Right lung (tissue), 5 donors: ENCODE measurements around the gene HES3. TPM values are rescaled to one million over a fixed set of nuclear protein-coding genes. Genes with fewer than 3 reads are reported as not detected.

Experiments used
- DNase-seq, 2 donors: peaks; one replicate each; pipeline ENCODE4 v3.0.0-alpha.2; 2013
- polyA plus RNA-seq, 5 donors: library from polyadenylated mRNA; unstranded; fragments of 120-200 nt; gene quantifications; one replicate each; pipeline versions ENCODE4 v1.2.1 to v1.2.3, GENCODE V29; 2013; ENCODE audit warnings: inconsistent platforms in 1 of 5, low replicate concordance in 1 of 5; ENCODE audit not compliant: insufficient read length in 5 of 5, insufficient read depth in 1 of 5

The HES3 gene
- polyA plus RNA-seq, 5 donors = not detected

DNA sequence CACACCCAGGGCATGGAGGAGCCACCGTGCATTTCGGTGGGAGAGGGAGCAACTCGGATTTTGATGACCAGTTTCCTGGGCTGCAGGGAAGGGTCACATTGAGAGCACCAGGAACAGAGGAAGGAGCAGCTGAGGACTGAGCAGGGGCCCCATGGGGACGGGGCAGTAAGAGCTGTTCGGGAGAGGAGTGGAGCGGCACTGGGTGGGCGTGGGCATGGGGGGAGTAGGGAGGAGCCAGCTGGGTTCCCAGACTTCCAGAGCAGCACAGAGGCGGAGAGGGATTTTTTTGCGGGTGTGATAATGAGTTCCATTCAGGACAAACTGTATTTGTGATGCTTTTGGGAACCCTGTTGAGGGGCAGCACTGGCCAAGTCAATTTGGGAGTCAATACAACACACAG, 34.3 kb downstream of the HES3 start:
- no peak for DNase-seq

DNA sequence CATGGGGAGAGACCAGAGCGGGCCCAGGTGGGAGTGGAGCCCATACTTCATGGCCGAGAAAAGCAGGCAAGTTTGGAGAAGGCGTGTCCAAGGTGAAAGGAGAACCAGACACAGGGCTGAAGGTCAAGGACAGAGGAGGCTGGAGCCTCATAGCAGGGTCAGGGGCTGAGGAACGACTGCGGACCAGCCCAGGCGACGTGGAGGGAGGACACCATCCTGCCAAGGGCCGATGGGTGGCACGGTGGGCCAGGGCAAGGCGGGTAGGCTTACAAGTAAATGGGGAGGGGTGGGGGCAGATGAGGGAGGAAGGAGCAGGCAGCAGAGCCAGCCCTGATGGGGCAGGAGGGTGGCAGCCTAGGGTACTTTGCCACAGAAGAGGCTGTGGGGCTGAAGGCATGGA, 35.1 kb downstream of the HES3 start:
- DNase-seq = no peak

DNA sequence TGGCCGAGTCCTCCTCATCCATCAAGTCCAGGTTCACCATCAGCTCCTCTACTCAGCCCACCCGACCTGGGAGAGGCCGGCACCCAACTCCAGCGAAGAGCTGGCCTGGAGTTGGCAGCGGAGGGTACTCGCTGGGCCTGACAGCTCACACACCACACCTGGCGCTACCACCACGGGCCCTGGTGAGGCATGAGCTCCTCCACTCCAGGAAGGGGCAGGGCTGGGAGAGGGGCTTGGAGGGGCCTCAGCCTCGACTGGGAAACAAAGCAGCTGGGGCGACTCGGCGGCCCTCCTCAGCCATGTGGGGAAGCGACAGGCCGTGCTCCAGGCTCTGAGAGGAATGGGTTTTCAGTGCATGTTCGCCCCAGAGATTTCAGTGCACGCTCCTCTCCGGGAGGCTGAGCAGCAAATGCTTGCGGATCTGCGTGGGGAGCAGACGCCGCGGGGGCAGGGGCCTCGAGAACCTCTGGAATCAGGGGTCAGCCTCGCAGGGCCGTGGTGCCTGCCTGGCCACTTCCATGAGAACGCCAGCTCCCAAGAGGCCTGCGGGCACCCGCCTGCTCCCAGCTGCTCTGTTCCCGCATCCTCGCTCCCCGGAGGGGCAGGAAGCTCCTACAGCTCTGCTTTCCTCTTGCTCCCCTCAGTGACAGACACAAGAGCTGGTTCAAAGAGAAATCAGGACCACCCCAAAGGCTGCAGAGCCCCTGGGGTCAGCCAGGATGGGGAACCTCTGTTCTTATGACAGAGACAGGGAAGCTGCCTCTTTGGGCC, 35.8 kb downstream of the HES3 start:
- DNase-seq = no peak

DNA sequence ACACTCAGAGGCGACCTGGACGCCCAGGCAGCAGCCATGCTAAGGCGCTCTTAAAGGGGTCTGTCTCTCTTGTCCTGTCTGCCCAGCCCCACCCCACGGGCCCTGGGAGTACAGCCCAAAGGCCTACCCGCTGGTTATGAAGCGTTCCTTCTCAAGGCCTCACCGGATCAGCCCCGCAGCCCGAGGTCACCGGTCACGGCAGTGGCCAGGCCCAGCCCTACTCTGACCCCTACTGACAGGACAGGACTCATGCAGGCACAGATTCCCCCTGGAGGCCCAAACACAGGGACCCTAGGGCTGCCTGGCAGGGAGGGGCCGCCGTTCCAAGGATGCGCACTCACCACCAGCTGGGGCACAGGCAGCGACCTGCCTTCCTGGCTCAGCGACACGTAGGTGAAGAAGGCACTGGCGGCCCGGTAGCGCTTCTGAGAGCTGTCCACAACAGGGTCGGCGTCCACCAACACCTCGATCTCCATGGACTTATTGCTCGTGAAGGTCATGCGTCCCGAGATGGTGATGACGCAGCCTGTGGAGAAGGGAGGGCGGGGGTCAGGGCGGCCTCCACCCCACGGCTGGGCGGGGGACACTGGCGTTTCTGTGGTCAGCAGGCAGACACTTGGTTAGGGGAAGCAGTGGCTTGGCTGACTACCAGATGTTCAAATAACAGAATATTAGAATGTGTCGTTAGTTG, 36.9 kb downstream of the HES3 start:
- DNase-seq = no peak

DNA sequence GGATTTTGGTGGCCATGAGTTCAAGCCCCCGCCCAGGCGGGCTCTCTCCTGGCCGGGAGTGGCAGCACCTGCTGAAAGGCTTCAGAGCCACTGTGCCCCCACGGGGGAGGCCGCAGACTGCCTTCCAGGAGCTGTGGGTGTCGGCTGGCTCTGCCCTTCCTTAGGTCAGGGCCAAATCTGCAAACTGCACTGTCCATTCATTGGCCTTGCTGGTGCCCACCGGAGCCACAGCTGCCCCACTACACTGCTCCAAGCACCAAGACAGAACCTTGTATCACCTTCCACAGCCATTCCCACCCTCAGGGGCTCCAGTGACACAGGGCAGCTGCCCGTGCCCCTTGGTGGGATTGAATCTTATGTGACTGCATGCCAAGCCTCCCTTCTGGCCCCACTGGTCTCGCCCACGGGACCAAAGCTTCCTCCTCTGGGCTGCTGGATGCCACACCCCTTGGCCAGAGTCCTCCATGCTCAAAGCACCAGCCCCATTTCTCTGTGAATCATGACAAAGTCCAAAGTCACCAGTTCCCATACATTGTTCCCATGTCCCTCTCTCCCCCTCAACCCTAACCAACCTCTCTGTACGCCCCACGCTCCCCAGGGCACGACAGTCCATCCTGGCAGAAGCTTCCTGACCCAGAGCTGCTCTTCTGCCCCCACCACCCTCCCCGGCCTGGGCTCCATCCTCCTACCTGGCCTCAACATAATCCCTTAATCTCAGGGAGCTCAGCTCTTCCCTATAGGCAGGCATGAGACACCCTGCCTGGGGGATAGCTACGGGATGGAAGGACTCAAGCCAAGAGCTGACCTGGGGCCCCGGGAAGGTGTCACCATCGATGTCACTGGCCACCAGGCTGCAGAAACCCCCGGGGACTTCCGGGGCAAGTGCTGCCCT, 37.8 kb downstream of the HES3 start:
- no peak for DNase-seq

DNA sequence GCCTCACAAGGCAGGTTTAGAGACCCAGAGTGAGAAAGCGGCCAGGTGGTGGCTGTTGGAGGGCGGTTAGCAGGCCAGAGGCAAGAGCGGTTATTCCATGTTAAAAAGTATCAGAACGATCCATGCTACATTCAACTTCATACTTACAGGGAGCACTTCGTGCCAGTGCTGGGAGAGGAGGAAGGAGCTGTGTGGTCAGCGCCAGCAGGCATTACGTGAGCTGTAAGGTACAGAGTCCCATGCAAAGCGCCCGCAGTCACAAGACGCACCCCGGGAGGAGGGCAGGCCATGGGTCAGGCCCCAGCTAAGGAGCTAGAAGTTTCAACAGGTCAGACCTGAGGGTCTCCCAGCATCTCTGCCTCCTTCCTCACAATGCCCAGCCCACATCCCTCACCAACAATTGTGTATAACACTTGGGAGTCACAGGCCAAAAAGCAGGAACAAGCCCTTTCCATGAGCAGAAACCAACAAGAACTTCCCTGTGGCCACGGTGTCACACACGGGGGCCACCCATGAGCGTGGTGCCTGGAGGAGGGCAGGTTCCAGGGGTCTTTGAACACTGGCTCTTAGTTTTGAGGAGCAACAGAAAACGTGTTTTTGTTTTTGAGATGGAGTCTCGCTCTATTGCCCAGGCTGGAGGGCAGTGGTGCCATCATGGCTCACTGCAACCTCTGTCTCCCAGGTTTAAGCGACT, 38.7 kb downstream of the HES3 start:
- DNase-seq = no peak

DNA sequence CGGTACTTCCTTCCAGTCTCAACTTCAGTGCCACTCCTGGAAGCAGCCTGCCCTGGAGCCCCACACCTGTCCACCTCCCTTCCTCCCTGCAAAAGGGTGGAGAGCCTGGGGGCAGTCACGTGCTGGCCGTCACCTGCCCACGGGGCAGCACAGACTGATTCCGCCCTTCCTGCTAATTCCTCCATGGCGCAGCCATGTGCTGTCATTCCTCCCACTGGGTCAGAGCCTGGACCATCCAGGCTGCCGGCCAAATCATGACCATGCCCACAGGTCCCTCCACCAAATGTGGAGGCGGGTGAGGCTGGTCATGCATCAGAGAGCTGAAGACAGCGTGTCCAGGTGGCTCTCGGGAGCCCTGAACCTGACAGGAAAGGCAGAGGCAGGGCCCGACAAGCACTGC, 41.4 kb downstream of the HES3 start:
- DNase-seq = no peak

DNA sequence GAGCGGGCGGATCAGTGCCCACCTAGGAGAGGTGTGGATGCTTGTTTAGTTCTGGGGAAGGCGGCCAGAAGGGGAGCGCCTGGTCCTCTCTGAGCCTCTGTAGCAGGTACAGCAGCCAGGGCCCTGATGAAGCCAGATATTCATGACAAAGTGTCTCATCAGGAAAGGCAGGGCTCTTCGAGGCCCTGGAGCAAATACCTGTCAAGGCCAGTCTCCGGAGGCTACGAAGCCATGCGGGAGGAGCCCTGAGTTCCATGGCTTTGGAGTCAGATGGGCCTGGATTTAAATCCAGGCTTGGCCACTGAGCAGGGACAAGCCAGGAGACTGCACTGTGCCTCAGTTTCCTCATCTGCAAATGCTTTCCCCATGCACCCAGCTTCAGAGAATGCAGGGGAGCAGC, 42.3 kb downstream of the HES3 start:
- no peak for DNase-seq

DNA sequence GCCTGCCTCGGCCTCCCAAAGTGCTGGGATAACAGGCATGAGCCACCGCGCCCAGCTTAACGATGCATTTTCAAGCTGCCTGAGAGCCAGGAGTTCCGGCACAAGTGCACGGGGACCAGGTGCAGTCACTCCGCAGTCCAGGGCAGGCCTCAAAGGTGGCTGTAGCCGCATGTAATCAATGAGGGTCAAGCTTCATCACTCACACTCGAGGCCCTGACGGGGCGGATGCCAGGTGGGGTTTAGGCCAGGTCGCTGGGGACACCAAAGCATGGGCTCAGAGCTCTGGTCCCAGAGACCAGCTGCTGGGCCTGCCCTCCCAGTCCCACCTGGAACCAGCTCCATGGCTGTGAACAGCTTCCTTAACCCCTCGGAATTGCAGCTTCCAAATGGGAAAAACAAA, 43.0 kb downstream of the HES3 start:
- DNase-seq = no peak

DNA sequence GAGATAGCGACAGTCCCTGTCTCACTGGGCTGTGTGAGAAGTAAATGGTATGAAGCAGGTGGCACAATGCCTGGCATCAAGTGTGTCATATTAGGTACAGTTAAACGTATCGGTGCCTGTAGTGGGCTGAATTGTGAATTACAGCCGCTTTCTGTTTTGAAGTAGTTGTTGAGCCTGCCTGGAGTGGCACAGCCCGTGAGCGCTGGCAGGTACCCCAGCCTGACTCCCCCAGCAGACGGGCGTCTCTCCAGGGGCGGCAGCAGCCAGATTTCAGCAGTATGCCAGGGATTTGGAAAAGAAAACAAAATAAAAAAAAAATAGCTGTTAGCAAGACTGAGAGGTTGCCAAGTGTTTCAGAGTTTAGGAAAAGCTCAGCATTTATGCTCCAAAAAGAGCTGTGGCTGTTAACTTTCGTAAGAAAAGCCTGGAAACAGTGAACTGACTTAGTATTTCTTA, 43.5 kb downstream of the HES3 start:
- DNase-seq = peak; percentile 70 to 73

DNA sequence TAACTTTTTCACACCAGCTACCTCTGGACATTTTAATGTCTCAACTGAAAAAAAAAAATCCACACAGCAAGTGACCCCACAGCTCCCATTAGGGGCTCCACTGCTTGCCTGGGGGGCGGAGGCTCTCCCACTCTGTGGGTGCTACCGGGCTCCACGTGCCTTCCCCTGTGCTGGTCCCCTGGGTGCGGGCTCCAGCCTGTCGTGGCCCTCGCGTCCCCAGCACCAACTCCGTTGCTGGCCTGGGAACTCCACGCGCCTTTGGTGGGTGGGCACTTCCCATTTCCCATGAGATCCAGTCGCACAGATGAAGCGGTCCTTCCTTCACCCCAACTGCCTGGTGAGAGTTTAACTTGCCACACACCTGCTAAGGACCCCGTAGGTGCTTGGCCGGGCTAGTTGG, 44.0 kb downstream of the HES3 start:
- DNase-seq = no peak

DNA sequence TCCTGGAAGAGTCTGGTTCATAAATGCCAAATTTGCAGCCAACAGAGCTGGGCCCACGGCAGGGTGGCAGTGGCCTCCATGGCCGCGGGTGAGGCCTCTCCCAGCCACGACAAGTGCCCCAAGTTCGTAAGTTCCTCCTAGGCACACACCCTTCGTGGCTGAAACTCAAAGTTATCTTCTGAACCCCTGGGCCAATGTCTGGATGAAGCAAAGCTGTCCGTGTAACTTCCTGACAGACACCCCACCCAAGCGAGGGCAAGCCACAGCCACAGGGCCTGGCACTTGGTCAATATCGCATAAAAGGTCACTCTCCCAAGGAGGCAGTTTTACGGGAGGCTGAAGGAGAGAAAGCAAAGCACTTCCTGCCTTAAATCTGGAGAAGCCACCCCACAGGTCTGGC, 44.7 kb downstream of the HES3 start:
- DNase-seq = no peak

DNA sequence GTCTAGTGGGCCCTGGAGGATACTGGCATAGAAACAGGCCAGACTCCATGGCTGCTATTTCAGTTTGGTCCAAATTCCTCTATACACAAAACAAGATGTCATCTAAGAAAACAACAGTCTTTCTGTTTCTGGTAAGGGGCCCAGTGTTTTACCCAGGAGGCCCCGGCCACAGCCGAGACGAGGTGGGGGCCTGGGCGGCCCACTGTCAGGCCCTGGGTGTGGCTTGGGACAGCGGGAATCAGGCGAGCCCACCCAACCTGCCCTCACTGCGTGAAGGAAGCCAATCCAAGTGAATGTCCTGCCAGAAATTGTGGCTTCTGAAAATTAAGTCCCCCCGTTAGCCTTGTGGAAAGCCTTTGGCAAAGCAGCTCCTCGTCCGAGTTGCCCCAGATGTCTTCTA, 48.1 kb downstream of the HES3 start:
- DNase-seq = no peak

DNA sequence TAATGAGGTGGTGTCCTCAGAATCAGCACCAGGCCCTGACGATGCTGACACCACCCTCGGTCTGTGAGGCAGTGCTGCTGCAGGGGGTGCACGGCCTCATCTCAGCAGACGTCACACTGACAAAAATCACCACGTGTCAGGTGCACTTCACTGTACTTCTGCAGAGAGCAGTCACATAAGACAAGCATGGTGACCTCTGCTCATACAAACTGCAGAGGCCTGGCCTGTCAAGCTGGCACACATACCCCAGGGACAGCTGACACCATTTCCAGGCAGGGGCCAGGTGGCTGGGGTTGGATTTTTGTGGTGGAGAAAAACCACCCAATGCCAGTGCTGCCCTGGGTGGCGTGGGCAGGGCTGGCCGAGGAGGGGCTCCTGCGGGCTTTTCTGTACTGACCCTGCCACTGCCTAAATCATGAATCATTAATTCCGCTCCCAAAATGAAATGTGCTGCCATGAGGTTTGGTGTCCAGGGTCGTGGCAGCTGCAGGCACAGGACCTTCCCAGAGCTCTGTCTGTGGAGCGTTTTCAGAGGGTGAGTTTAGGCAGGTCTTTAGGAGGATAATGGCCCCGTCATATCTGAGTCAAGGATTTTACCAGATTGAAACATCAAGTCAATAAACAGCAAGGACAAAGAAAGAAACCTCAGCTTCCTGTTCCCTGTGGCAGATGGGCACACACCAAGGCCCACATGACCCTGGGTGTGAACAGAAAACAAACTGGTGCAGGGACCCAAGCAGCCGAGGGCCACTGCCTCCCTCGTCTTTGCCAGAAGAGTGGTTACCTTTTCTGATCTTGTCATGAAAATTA, 50.3 kb downstream of the HES3 start:
- DNase-seq = no peak

DNA sequence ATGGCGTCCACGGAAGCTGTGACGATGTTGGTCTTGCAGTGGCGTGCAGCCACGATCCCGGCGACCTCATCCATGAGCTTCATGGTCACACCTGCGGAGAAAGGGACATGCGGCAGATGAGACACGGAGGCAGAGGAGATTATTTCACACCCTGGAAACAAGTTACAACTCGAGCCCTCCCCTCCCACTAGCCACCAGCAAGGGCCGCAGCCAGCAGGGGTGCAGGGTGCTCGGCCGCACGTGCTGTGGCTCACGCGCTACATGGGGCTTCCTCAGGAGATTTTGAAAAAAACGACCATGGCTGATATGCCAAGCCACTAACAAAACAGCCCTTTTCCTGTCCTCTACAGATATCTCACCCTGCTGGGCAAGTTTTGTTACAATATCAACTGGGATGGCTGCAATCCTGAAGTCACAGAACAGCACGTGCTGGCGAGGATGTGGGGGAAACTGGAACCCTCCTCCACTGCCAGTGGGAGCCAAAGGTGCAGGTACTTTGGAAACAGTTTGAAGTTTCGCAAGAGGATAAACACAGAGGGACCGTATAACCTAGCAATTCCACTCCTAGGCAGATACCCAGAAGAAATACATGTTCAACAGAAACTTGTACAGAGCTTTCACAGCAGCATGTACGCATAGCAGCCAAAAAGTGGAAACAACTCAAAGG, 51.0 kb downstream of the HES3 start:
- DNase-seq = no peak

Other genes with a start within 250 kb of the HES3 start
- gene KCNAB2, start 198.3 kb upstream of the HES3 start, polyA plus RNA-seq = 1 to 10 TPM; 5.2 to 7.7 (median 5.5) TPM
- gene CHD5, start 63.9 kb upstream of the HES3 start, polyA plus RNA-seq = under 1 TPM; 0.07 to 0.31 (median 0.21) TPM
- gene RPL22, start 44.6 kb upstream of the HES3 start, polyA plus RNA-seq = 100 to 1,000 TPM; 588 to 886 (median 686) TPM
- 10 to 100 TPM in 4 of 5 donors, 1 to 10 TPM in 1; 9.5 to 17.1 (median 14.9) TPM for gene RNF207, start 38.1 kb upstream of the HES3 start, polyA plus RNA-seq
- gene ICMT, start 8.2 kb upstream of the HES3 start, polyA plus RNA-seq = 10 to 100 TPM; 37.8 to 46.9 (median 40.1) TPM
- gene GPR153, start 16.9 kb downstream of the HES3 start, polyA plus RNA-seq = 10 to 100 TPM; 12.0 to 37.0 (median 15.3) TPM
- 10 to 100 TPM; 11.7 to 17.0 (median 14.4) TPM for gene ACOT7, start 149.6 kb downstream of the HES3 start, polyA plus RNA-seq
- under 1 TPM; 0.04 to 0.24 (median 0.22) TPM for gene HES2, start 175.7 kb downstream of the HES3 start, polyA plus RNA-seq
- 1 to 10 TPM; 1.2 to 3.8 (median 2.4) TPM for gene ESPN, start 180.6 kb downstream of the HES3 start, polyA plus RNA-seq
- 10 to 100 TPM; 16.5 to 32.9 (median 27.1) TPM for gene TNFRSF25, start 222.0 kb downstream of the HES3 start, polyA plus RNA-seq
- 10 to 100 TPM; 20.0 to 33.7 (median 28.7) TPM for gene PLEKHG5, start 247.5 kb downstream of the HES3 start, polyA plus RNA-seq